HG02571 (cell line): ENCODE results near the gene ANKRD55.
"Not testable (repeated sequence)": the region's sequence is repeated elsewhere in the genome, so short reads cannot be mapped to it uniquely, and the experiment has no call there.

ENCODE experiments used
- ATAC-seq: cut with Tn5 transposase; IDR thresholded peaks from one replicate; pipeline ENCODE4 v1.9.1; 2021; ENCODE audit warnings: mild to moderate bottlenecking, moderate library complexity; ENCODE audit not compliant: unreplicated experiment

ANKRD55 gene

GRCh38 chr5:56233230-56233629 is at the start of gene ANKRD55:
TSS of gene ANKRD55 (minus strand) at chr5:56233330. CDS start at chr5:56232913, 417 bp downstream.
- ATAC-seq, result no peak

GRCh38 chr5:56282216-56282615 is 49.1 kb upstream of the ANKRD55 start:
- ATAC-seq, result no peak

DNA sequence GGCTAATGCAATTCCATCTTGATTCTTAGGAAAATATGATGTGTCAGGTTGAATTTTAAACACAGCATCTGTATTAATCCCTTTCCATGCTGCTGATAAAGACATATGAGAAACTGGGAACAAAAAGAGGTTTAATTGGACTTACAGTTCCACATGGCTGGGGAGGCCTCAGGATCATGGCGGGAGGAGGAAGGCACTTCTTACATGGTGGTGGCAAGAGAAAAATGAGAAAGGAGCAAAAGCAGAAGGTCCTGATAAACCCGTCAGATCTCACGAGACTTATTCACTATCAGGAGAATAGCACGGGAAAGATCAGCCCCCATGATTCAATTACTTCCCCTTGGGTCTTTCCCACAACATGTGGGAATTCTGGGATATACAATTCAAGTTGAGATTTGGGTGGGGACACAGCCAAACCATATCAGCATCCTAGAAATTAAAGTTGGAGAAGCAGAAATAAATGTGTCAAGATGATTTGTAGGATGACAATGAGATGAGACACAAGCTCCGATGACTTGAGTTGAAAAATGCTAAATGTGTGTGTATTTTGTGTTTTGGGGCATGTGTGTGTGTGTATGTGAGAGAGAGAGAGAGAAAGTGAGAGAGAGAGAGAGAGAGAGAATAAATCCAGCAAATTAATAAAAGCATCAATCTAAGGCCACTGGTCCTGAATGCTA is 48.5 kb upstream of the ANKRD55 start:
- ATAC-seq, result no peak

DNA sequence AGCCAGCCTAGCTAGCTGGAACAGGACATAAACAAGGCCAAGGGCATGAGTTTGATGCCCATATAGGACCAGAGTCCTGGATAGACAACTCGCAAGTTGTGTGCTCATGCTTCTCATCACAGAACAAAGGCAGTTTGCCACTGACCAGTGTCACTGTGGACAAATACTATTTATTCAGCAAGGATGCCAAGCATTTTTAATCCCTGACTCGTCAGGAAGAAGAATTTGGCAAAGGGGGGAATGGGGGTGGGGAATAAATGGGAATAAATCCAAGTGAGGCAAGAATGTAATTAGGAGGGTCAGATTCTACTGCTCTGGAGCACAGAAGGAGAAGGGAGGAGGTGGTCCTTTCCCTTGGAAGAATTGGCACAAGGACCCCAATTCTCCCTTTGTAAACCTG is 46.8 kb upstream of the ANKRD55 start:
- no peak for ATAC-seq

DNA sequence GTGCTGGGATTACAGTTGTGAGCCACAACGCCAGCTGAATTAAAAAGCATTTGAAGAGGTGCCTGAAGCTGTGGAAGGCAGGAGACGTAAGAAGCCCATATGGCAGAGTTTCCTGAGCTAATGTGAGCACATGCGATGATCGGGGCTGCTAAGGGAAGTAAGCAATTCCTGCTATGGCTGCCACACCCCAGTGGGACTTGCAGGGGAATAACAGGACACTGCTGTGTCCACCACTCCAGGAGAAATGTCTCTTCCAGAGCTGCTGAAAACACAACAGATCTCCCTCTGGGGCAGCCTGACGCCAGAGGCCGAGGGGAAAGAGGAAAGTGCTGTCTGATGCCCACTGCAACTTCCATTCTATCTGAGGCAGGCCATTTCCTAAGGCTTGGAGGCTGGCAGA is 46.2 kb upstream of the ANKRD55 start:
- no peak for ATAC-seq

- no peak for ATAC-seq
Measured at GRCh38 chr5:56278335-56278753, 45.2 kb upstream of the ANKRD55 start.

GRCh38 chr5:56277573-56277972 is 44.4 kb upstream of the ANKRD55 start:
- ATAC-seq, result no peak

- no peak for ATAC-seq
Measured at GRCh38 chr5:56273376-56273955, 40.3 kb upstream of the ANKRD55 start.

DNA sequence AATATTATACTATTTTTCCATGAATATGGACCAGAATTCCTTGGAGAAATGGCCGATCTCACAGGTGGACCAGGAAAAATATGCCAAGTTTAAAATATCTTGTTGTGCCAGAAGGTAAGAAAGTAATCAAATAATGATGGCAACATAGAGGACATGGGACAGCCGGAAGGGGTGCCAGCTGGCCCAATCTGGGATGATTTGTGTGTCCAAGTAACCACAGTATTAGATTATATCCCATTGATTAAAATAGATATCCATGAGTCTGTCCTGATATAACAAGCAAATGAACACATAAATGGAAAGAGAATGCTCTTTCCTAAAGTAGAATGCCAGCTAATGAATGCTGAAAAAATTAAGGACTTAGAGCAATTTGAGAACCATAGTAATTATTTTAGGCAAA is 39.6 kb upstream of the ANKRD55 start:
- no peak for ATAC-seq

- ATAC-seq, result peak; percentile 87
Measured at GRCh38 chr5:56270568-56271392, 37.6 kb upstream of the ANKRD55 start.

DNA sequence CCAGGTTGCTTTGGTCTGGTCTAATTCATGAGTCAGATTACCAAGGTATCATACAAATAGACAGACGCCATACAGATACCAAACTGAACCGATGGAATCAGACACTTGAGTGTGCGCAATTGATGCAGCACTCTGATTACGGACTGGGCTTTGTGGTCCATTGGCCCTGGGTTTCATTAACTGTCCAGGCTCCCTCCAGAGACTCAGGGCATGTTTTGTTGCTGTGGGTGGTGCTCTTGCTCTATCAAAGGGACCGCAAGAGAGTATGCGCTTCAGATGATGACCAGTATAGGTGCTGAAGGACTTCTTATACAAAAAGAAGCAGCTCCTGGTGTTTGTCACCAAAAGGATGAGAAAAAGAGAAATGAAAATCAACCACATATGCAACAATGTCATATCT is 36.9 kb upstream of the ANKRD55 start:
- ATAC-seq, result no peak

DNA sequence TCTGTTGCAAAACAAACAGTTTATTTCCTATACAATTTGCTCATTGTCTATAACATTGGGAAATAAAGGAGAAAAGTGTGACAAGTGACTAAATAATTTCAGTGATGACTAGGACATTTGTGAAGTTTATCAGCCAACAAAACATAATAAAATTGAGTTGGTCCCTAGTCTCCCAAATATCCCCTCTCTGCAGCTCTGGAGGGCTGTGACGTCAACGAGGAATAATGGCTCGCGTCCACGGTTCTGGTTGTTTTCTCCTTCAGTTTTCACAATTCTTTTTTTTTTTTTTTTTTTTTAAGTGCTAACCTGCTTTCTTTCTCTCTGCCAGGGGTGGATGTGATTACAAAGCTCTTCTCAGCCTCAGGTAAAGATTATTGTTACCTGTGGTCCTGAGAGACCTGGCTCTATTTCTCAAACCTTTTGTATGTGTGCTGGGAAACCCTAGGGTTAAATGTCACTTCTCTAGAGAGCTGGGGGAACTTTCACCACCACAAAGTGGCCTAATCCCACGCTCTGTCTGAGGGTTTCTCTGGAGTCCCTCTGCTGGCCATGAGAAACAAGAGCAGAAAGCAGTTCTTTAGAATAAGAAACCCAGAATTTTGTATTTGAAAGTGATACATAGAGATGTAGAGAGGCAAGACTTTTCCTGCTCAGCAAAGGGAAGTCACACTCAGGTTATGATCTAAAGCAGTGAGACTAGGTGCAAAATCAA is 36.2 kb upstream of the ANKRD55 start:
- no peak for ATAC-seq

GRCh38 chr5:56268707-56269106 is 35.6 kb upstream of the ANKRD55 start:
- not testable (repeated sequence) for ATAC-seq

- ATAC-seq, result no peak
Measured at GRCh38 chr5:56267856-56268255, 34.7 kb upstream of the ANKRD55 start.

- no peak for ATAC-seq
Measured at GRCh38 chr5:56264417-56265025, 31.4 kb upstream of the ANKRD55 start.

- ATAC-seq, result no peak
Measured at GRCh38 chr5:56262279-56262678, 29.1 kb upstream of the ANKRD55 start.

- ATAC-seq, result no peak
Measured at GRCh38 chr5:56259002-56259511, 25.9 kb upstream of the ANKRD55 start.

DNA sequence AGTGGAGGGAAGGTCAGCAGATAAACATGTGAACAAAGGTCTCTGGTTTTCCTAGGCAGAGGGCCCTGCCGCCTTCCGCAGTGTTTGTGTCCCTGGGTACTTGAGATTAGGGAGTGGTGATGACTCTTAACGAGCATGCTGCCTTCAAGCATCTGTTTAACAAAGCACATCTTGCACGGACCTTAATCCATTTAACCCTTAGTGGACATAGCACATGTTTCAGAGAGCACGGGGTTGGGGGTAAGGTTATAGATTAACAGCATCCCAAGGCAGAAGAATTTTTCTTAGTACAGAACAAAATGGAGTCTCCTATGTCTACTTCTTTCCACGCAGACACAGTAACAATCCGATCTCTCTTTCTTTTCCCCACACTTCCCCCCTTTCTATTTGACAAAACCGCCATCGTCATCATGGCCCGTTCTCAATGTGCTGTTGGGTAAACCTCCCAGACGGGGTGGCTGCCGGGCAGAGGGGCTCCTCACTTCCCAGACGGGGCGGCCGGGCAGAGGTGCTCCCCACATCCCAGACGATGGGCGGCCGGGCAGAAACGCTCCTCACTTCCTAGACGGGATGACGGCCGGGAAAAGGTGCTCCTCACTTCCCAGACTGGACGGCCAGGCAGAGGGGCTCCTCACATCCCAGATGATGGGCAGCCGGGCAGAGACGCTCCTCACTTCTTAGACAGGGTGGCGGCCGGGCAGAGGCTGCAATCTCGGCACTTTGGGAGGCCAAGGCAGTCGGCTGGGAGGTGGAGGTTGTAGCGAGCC is 24.8 kb upstream of the ANKRD55 start:
- ATAC-seq, result not testable (repeated sequence)

GRCh38 chr5:56257010-56257409 is 23.9 kb upstream of the ANKRD55 start:
- ATAC-seq, result no peak

DNA sequence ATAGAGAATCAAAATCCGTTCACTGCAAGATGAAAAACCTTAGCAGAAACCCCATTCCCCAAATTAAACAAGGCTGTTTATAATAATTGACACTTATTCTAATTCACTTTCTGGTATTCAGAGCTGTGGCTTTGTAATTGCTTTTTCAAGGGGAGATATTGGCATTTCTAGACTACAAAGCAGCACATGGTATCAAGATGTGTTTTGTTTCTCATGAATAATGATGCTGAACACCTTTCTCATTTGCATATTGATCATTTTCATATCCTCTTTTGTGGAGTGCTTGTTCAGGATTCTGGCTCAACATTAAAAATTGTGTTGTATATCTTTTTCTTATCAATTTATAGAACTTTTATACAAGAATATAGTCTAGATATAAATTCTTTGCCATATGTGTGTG is 22.4 kb upstream of the ANKRD55 start:
- no peak for ATAC-seq
